Adrenal gland (tissue), 12 donors: Measurements from ENCODE around the gene TTLL11. TPM values are rescaled to one million over a fixed set of nuclear protein-coding genes. Genes with fewer than 3 reads are reported as not detected.

Experiments used
- DNase-seq, 7 donors: peaks; one replicate each; pipeline ENCODE4 v3.0.0-alpha.2; 2019 to 2020
- H3K27ac ChIP-seq, 5 donors: fragments of 200-600 bp; sonication (generic) in 4 of 5; 1 replicate in 3 of 5; 2 replicates in 2 of 5; pipeline versions ENCODE4 v1.5.1 to v1.8.0; 2016 to 2020; ENCODE audit warnings: mild to moderate bottlenecking in 1 of 5
- H3K27me3 ChIP-seq: fragments of 200-600 bp; 2 replicates; pipeline ENCODE4 v1.8.0; 2021
- H3K36me3 ChIP-seq, 2 donors: fragments of 200-600 bp; replicated peaks in 1 of 2; 1 replicate in 1 of 2; 2 replicates in 1 of 2; pipeline versions ENCODE4 v1.5.1 to v1.8.0; 2018 to 2022
- H3K4me1 ChIP-seq, 2 donors: fragments of 200-600 bp; replicated peaks in 1 of 2; 1 replicate in 1 of 2; 2 replicates in 1 of 2; pipeline versions ENCODE4 v1.5.1 to v1.8.0; 2018 to 2021
- H3K4me3 ChIP-seq, 4 donors: fragments of 200-600 bp; sonication (generic) in 3 of 4; one replicate each; pipeline ENCODE4 v1.5.1; 2016 to 2018
- H3K9me3 ChIP-seq, 3 donors: fragments of 200-600 bp; sonication (generic) in 1 of 3; replicated peaks in 1 of 3; 1 replicate in 2 of 3; 2 replicates in 1 of 3; pipeline versions ENCODE4 v1.5.1 to v1.8.0; 2016 to 2021
- POLR2A ChIP-seq, 2 donors: fragments of 450-650 bp; IDR thresholded peaks; one replicate each; pipeline ENCODE4 v1.6.1; 2017; ENCODE audit warnings: antibody characterized with exemption in 2 of 2, mild to moderate bottlenecking in 2 of 2, moderate library complexity in 1 of 2
- WGBS, 4 donors: extraction: QIAGEN DNeasy Blood & Tissue Kit in 2 of 4; methylation state at CpG; one replicate each; pipeline versions ENCODE4 v1.1.5 to v1.1.7; 2013 to 2017; 5-methylcytosine and 5-hydroxymethylcytosine counted together
- intact Hi-C, 2 donors: fragments of 100-400 bp; cut with DNase I; formaldehyde crosslinking; loops; one replicate each; pipeline versions ENCODE4 v1.14.1 to v1.15.0; 2022 to 2023
- polyA plus RNA-seq, 3 donors: library from polyadenylated mRNA; stranded (reverse); fragments of 200-250 nt in 2 of 3; fragments of 350-450 nt in 1 of 3; fragmentation: Illumina TruSeq in 1 of 3; extraction: RNeasy Lipid Tissue Mini Kit (QIAGEN cat#74804) in 1 of 3; gene quantifications; one replicate each; pipeline ENCODE4 v1.2.3, GENCODE V29; 2013 to 2014
- total RNA-seq, 9 donors: library from RNA; depleted of rRNA in 4 of 9; stranded (reverse); fragments of >200 nt in 4 of 9; fragments of 120-200 nt in 1 of 9; fragmentation: NEBNext Ultra II Directional in 1 of 9; extraction: Animal tissue kit (Norgen Biotek cat#: 25700) in 1 of 9; gene quantifications; one replicate each; pipeline versions ENCODE4 v1.1.0 to v1.2.4, GENCODE V29; 2013 to 2023
- TF ChIP-seq, protein P1 (sequence below), 6 experiments: fragments of 450-650 bp in 4 of 6; fragments of 200-600 bp in 2 of 6; sonication (generic) in 1 of 6; IDR thresholded peaks; 1 replicate in 5 of 6; 2 replicates in 1 of 6; pipeline versions ENCODE4 v1.5.1 to v1.8.0; 2016 to 2021; ENCODE audit warnings: antibody characterized with exemption in 6 of 6, mild to moderate bottlenecking in 2 of 6, moderate library complexity in 1 of 6
- donor health status: healthy with polysubstance abuse.
- donor health status: Bipolar disorder and iron deficiency.
- donor health status: DM: yes; HTN: yes; CAD: no.
- donor health status: DM: no; HTN: no; CAD: no.
- donor health status: DM: no; HTN: no; CAD: no.
- donor health status: DM: yes; HTN: yes; CAD: no.

Gene TTLL11
- total and polyA plus RNA-seq, 12 donors, result 4.8 to 30.9 (median 13.7) TPM

DNA sequence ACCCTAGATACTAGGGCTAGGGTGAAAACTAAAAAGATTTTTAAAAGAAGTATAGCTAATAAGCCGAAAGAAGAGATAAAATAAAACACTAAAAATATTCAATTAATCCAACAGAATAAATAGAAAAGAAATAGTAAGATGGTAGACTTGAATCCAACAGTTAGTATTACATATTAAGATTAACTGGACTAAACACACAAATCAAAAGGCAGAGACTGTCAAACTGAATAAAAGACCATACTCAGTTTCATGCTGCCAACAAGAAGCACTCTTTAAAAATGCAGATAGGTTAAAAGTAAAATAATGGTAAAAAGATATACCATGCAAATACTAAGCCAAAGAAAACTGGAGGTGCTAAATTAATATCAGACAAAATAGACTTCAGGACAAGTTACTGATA, 65.0 kb downstream of the TTLL11 start:
- no peak for DNase-seq
- H3K4me1 ChIP-seq, result no peaks in the 10 kb centered on the region
- intact Hi-C loops, result no loop called here
- 93 to 100% (median 97%) methylated on average over 1 of the region's 1 CpG for WGBS, 4 donors
- no peak overlapping the region for H3K4me3 ChIP-seq
- no peaks in the 10 kb centered on the region for H3K9me3 ChIP-seq
- no peak overlapping the region for H3K27ac ChIP-seq
- TF ChIP-seq, protein P1, sequence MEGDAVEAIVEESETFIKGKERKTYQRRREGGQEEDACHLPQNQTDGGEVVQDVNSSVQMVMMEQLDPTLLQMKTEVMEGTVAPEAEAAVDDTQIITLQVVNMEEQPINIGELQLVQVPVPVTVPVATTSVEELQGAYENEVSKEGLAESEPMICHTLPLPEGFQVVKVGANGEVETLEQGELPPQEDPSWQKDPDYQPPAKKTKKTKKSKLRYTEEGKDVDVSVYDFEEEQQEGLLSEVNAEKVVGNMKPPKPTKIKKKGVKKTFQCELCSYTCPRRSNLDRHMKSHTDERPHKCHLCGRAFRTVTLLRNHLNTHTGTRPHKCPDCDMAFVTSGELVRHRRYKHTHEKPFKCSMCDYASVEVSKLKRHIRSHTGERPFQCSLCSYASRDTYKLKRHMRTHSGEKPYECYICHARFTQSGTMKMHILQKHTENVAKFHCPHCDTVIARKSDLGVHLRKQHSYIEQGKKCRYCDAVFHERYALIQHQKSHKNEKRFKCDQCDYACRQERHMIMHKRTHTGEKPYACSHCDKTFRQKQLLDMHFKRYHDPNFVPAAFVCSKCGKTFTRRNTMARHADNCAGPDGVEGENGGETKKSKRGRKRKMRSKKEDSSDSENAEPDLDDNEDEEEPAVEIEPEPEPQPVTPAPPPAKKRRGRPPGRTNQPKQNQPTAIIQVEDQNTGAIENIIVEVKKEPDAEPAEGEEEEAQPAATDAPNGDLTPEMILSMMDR (IDR thresholded peaks at IDR 0.05), result no peak
- TF ChIP-seq POLR2A (IDR thresholded peaks at IDR 0.05), result no peak
- no peaks in the 10 kb centered on the region for H3K27me3 ChIP-seq
- no peaks in the 10 kb centered on the region for H3K36me3 ChIP-seq

DNA sequence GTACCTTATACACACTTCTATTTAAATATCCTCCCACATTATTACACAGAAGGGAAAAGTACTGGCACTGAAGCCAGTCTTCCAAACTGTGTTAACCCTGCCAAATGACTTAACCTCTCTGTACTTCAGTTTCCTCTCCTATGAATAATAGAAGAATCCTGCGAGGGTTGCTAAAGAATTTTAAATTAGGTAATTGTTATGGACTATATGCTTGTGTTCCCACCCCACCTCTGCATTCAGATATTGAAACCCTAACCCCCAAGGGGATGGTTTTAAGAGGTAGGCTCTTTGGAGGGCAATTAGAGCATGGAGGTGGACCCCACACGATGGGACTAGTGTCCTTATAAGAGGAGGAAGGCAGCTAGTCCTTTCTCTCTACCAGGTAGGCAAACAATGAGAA, 72.7 kb downstream of the TTLL11 start:
- intact Hi-C loops, result no loop called here
- TF ChIP-seq, protein P1 (IDR thresholded peaks at IDR 0.05), result no peak
- no peak for TF ChIP-seq POLR2A (IDR thresholded peaks at IDR 0.05)
- DNase-seq, result no peak
- Histone ChIP-seq H3K4me1 (peaks cover 0 to 13% of the 10 kb centered on the region in 2 donors), H3K4me3 (no peak overlapping the region), H3K36me3 (no peaks in the 10 kb centered on the region), H3K9me3 (no peaks in the 10 kb centered on the region), H3K27ac (no peak overlapping the region), H3K27me3 (no peaks in the 10 kb centered on the region)
- 58 to 71% (median 64%) methylated on average over 2 of the region's 2 CpGs for WGBS, 4 donors

DNA sequence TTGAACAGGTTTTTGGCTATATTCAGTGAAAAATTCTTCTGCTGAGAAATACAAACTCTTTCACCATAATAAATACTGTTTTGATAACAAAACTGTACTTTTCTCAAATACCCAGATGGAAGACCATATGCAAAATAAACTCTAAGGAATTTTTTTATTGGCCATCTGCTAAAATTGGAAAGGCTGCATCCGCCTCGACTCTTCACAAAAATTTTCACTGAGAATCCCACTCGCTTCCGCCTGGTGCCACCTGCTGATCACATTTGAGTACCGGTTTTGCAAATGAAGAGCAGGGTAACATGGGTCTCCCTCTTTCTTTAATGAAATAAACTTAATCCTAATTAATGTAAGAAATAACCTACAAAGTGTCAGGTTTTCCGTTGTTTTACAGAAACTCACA, 76.4 kb downstream of the TTLL11 start:
- DNase-seq, result peak in 1 of 7 donors; percentile 26
- H3K27ac ChIP-seq, result peak overlapping the region in 1 of 5 donors; percentile 15
- 27 to 54% (median 51%) methylated on average over 6 of the region's 6 CpGs for WGBS, 4 donors
- TF ChIP-seq, protein P1 (IDR thresholded peaks at IDR 0.05), result no peak
- TF ChIP-seq POLR2A (IDR thresholded peaks at IDR 0.05), result no peak
- H3K27me3 ChIP-seq, result no peaks in the 10 kb centered on the region
- no peaks in the 10 kb centered on the region for H3K9me3 ChIP-seq
- no peaks in the 10 kb centered on the region for H3K36me3 ChIP-seq
- peaks cover 0 to 13% of the 10 kb centered on the region in 2 donors for H3K4me1 ChIP-seq
- H3K4me3 ChIP-seq, result no peak overlapping the region
- intact Hi-C loops, result no loop called here

DNA sequence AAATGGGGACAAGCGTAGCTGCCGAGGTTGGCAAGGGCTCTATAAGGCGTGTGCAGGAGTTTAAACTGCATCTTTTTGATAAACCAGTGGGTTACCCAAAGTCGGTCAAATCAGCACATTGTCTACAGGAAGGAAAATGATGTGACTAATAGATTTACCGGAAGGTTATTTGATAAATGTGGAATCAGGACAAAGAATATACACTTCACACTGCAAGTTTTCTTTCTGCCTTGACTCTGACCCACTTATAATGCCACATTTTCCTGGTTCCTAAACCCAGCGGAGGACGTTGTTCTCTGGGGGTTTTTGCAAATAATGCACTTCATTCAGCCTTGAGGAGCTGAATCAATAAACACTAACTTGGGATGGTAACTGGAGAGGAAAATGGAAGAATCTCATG, 76.8 kb downstream of the TTLL11 start:
- Histone ChIP-seq H3K36me3 (no peaks in the 10 kb centered on the region), H3K27me3 (no peaks in the 10 kb centered on the region), H3K4me3 (no peak overlapping the region), H3K9me3 (no peaks in the 10 kb centered on the region), H3K27ac (peak overlapping the region in 1 of 5 donors; percentile 15), H3K4me1 (peaks cover 0 to 13% of the 10 kb centered on the region in 2 donors)
- TF ChIP-seq, protein P1 (IDR thresholded peaks at IDR 0.05), result no peak
- no peak for TF ChIP-seq POLR2A (IDR thresholded peaks at IDR 0.05)
- 26 to 44% (median 34%) methylated on average over 7 of the region's 7 CpGs for WGBS, 4 donors
- intact Hi-C loops, result no loop called here
- DNase-seq, result no peak
